Measurements from ENCODE around the gene PTPRE.

DNA sequence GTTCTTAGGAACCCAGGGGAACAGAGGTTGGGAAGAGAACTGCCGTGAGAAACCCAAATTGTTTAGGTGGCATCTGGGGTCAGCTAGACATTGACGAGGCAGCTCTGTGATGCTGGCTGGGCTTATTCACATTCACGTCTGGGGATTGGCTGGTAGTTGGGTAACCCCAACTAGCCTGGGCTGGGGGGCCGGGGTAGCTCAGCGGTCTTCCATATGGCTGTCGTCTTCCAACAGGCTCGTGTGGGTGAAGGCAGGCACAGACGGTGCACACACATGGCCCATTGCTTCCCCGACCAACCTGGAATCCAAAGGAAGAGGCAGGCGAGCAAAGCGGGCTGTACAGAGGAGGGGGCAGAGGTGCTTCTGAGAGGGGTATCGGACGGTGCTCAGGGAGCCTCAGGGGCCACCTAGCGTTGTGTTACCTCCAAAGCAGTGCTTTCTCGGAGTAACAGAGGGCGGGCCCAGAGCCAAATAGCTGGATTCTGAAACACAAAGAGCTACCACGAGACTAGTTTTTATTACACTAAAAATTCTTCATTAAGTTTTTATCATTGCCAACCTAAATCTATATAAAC, 184.8 kb downstream of the PTPRE start:
- TF ChIP-seq SNAI2 (CRISPR knock-in tag; IDR thresholded peaks at IDR 0.05), result no peak
- TF ChIP-seq ZNF70 (CRISPR knock-in tag; IDR thresholded peaks at IDR 0.05), result no peak
- no peak for TF ChIP-seq ZFP3 (CRISPR knock-in tag; IDR thresholded peaks at IDR 0.05)
- no peak for TF ChIP-seq OSR1 (CRISPR knock-in tag; IDR thresholded peaks at IDR 0.05)
- TF ChIP-seq, protein P1, sequence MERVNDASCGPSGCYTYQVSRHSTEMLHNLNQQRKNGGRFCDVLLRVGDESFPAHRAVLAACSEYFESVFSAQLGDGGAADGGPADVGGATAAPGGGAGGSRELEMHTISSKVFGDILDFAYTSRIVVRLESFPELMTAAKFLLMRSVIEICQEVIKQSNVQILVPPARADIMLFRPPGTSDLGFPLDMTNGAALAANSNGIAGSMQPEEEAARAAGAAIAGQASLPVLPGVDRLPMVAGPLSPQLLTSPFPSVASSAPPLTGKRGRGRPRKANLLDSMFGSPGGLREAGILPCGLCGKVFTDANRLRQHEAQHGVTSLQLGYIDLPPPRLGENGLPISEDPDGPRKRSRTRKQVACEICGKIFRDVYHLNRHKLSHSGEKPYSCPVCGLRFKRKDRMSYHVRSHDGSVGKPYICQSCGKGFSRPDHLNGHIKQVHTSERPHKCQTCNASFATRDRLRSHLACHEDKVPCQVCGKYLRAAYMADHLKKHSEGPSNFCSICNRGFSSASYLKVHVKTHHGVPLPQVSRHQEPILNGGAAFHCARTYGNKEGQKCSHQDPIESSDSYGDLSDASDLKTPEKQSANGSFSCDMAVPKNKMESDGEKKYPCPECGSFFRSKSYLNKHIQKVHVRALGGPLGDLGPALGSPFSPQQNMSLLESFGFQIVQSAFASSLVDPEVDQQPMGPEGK (CRISPR knock-in tag; IDR thresholded peaks at IDR 0.05; ENCODE audit: borderline replicate concordance), result no peak
- TF ChIP-seq GLIS3 (CRISPR knock-in tag; IDR thresholded peaks at IDR 0.05), result no peak
- no peak for TF ChIP-seq ZNF565 (CRISPR knock-in tag; conservative IDR thresholded peaks at IDR 0.05; ENCODE audit: low read depth)
- TF ChIP-seq ZFP30 (CRISPR knock-in tag; IDR thresholded peaks at IDR 0.05), result no peak
- TF ChIP-seq RARB (CRISPR knock-in tag; IDR thresholded peaks at IDR 0.05), result no peak
- no peak for TF ChIP-seq TCF4 (CRISPR knock-in tag; IDR thresholded peaks at IDR 0.05; ENCODE audit: borderline replicate concordance)
- TF ChIP-seq ISL1 (CRISPR knock-in tag; IDR thresholded peaks at IDR 0.05), result no peak
- TF ChIP-seq ZC3H10 (CRISPR knock-in tag; IDR thresholded peaks at IDR 0.05), result no peak
- TF ChIP-seq TOX (CRISPR knock-in tag; IDR thresholded peaks at IDR 0.05; ENCODE audit: borderline replicate concordance), result no peak
- no peak for TF ChIP-seq ARNTL (CRISPR knock-in tag; IDR thresholded peaks at IDR 0.05; ENCODE audit: borderline replicate concordance, low read depth)

Data from SK-N-SH treated with all-trans-retinoic acid at 6 μM for 48 hours (cell line).